A673 (cell line): ENCODE data around the gene PRTG.

Experiments used
- CTCF ChIP-seq: fragments of 300-800, 200-600 bp; sonication (generic); conservative IDR thresholded peaks from 2 replicates; pipeline ENCODE4 v1.5.1; 2017; ENCODE audit warnings: low read depth, mild to moderate bottlenecking, antibody characterized with exemption, low read length, moderate library complexity, mixed read lengths
- EZH2 ChIP-seq: fragments of 200-600 bp; sonication (generic); IDR thresholded peaks from 2 replicates; pipeline ENCODE4 v1.6.1; 2017; ENCODE audit warnings: borderline replicate concordance, low read depth, mild to moderate bottlenecking, mixed read lengths, antibody characterized with exemption, low read length; ENCODE audit not compliant: poor library complexity, severe bottlenecking

DNA sequence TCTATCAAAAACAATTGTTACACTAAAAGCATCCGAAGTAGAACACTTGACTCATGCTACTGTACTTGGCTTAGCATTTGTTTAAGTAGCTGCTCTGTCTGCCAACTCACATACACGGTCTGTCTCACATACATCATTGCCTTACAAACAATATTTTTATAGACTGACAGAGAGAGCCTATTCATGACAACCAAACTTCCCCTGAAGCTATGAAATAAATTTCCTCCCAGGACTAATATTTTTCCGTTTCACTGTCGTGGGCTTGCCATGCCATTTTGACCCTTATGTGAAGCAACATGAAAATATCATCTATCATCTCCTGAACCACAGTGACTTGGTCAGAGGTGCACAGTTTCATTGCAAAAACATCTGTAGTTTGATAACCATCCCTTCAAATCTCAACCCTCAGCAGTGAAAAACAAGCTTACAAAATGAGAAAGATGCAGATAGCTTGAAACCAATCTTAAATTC lies 88.4 kb downstream of the PRTG start:
- TF ChIP-seq CTCF (no peak), EZH2 (no peak)
